Skeletal muscle tissue (tissue), 4 donors: ENCODE measurements around the gene MCM3. TPM values are rescaled to one million over a fixed set of nuclear protein-coding genes. Genes with fewer than 3 reads are reported as not detected.
A peak's percentile ranks its signal among the peaks of the same experiment; 100 is the strongest.

Experiments
- H3K27ac ChIP-seq: one replicate; pipeline ENCODE4 v1.7.0; 2013; ENCODE audit warnings: mild to moderate bottlenecking, low read depth, low read length, inconsistent platforms
- H3K27me3 ChIP-seq, 3 donors: one replicate each; pipeline ENCODE4 v1.7.0; 2013; ENCODE audit warnings: low read length in 3 of 3; ENCODE audit not compliant: control insufficient read depth in 3 of 3, insufficient read depth in 3 of 3
- H3K36me3 ChIP-seq, 3 donors: one replicate each; pipeline ENCODE4 v1.7.0; 2013; ENCODE audit warnings: low read length in 3 of 3; ENCODE audit not compliant: control insufficient read depth in 3 of 3, insufficient read depth in 3 of 3
- H3K4me1 ChIP-seq, 3 donors: one replicate each; pipeline ENCODE4 v1.7.0; 2013; ENCODE audit warnings: low read length in 3 of 3, mild to moderate bottlenecking in 3 of 3; ENCODE audit not compliant: control insufficient read depth in 3 of 3, insufficient read depth in 3 of 3
- H3K4me3 ChIP-seq, 3 donors: one replicate each; pipeline ENCODE4 v1.7.0; 2013; ENCODE audit warnings: low read length in 3 of 3
- H3K9ac ChIP-seq, 3 donors: one replicate each; pipeline ENCODE4 v1.7.0; 2013; ENCODE audit warnings: low read length in 3 of 3, mild to moderate bottlenecking in 3 of 3, moderate library complexity in 2 of 3, low read depth in 1 of 3
- H3K9me3 ChIP-seq, 3 donors: one replicate each; pipeline ENCODE4 v1.7.0; 2013; ENCODE audit warnings: low read length in 3 of 3; ENCODE audit not compliant: control insufficient read depth in 3 of 3
- total RNA-seq: library from RNA; depleted of rRNA; stranded (reverse); fragments of >200 nt; gene quantifications from one replicate; pipeline ENCODE4 v1.2.3, GENCODE V29; 2014
- donor health status: Osteomylitis.

Gene MCM3
- total RNA-seq, 1 donor from 2014 or later = 32.9 TPM

- Histone ChIP-seq H3K4me1 (no peaks in the 10 kb centered on the region), H3K27ac (no peak overlapping the region), H3K36me3 (no peaks in the 10 kb centered on the region), H3K4me3 (no peak overlapping the region), H3K9me3 (no peaks in the 10 kb centered on the region), H3K27me3 (no peaks in the 10 kb centered on the region), H3K9ac (no peak overlapping the region)
These were observed 33.5 kb upstream of the MCM3 start for GRCh38 chr6:52317841-52318581.

DNA sequence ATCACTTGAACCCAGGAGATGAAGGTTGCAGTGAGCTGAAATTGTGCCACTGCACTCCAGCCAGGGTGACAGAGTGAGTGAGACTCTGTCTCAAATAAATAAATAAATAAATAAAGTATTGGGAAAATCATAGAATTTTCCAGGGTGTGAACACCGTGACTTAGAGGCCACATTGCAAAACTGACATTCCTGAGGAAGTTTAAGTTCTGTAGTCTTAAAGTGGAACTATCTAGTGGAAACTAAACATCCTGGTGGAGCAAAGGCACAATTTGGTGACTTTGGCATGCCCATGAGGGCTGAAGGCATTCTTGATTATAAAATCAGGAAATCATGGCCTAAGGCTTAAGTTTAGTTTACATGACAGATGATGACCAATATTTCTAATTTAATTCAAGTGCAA is 32.7 kb upstream of the MCM3 start:
- no peak overlapping the region for H3K27ac ChIP-seq
- H3K4me1 ChIP-seq = no peaks in the 10 kb centered on the region
- H3K27me3 ChIP-seq = no peaks in the 10 kb centered on the region
- H3K9me3 ChIP-seq = no peaks in the 10 kb centered on the region
- H3K4me3 ChIP-seq = no peak overlapping the region
- H3K36me3 ChIP-seq = no peaks in the 10 kb centered on the region
- H3K9ac ChIP-seq = no peak overlapping the region

DNA sequence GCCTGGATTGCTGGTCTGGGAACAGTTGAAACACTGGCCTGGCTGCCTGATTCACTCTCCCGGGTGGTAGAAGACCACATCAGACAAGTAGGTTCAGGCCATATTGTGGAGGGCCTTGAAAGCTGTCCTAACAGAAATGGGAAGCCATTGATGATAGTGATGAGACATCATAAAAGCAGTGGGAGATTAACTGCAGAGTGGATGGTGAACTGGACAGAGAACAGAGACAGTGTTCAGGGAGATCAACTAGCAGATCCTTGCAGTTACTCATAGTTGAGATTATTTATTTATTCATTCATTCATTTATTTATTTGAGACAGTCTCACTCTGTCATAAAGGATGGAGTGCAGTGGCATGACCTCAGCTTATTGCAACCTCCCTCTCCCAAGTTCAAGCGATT is 30.2 kb upstream of the MCM3 start:
- Histone ChIP-seq H3K4me1 (no peaks in the 10 kb centered on the region), H3K36me3 (no peaks in the 10 kb centered on the region), H3K4me3 (no peak overlapping the region), H3K9ac (no peak overlapping the region), H3K27me3 (no peaks in the 10 kb centered on the region), H3K9me3 (no peaks in the 10 kb centered on the region), H3K27ac (no peak overlapping the region)

DNA sequence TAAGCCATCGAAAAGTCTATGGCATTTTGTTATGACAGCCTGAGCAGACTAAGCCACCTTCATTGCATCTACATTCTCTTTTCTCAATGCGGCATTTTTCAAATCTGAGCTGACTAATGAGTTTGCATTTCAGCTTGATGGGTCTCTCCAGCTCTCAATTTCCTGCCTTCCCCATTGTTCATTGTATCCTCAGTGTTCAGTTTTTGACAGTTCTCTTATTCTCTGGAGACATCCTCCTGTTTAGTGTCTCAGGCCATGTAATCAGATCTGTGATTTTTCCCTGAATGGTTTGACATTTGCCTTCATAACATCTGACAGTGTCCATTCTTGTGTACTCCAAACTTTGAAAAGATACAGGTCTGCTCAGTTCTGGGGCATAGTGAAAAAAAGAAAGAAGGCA is 27.9 kb upstream of the MCM3 start:
- H3K27me3 ChIP-seq = no peaks in the 10 kb centered on the region
- H3K9me3 ChIP-seq = no peaks in the 10 kb centered on the region
- no peaks in the 10 kb centered on the region for H3K36me3 ChIP-seq
- no peak overlapping the region for H3K27ac ChIP-seq
- H3K4me3 ChIP-seq = no peak overlapping the region
- no peak overlapping the region for H3K9ac ChIP-seq
- H3K4me1 ChIP-seq = no peaks in the 10 kb centered on the region

GRCh38 chr6:52310932-52311331 is 26.4 kb upstream of the MCM3 start:
- Histone ChIP-seq H3K36me3 (no peaks in the 10 kb centered on the region), H3K27ac (no peak overlapping the region), H3K9ac (no peak overlapping the region), H3K27me3 (no peaks in the 10 kb centered on the region), H3K4me3 (no peak overlapping the region), H3K4me1 (no peaks in the 10 kb centered on the region), H3K9me3 (no peaks in the 10 kb centered on the region)

- Histone ChIP-seq H3K9me3 (no peaks in the 10 kb centered on the region), H3K4me3 (no peak overlapping the region), H3K27ac (no peak overlapping the region), H3K36me3 (no peaks in the 10 kb centered on the region), H3K9ac (no peak overlapping the region), H3K27me3 (no peaks in the 10 kb centered on the region), H3K4me1 (peaks cover 3 to 7% (median 5%) of the 10 kb centered on the region in 3 donors)
These were observed 23.4 kb upstream of the MCM3 start for GRCh38 chr6:52307900-52308372.

DNA sequence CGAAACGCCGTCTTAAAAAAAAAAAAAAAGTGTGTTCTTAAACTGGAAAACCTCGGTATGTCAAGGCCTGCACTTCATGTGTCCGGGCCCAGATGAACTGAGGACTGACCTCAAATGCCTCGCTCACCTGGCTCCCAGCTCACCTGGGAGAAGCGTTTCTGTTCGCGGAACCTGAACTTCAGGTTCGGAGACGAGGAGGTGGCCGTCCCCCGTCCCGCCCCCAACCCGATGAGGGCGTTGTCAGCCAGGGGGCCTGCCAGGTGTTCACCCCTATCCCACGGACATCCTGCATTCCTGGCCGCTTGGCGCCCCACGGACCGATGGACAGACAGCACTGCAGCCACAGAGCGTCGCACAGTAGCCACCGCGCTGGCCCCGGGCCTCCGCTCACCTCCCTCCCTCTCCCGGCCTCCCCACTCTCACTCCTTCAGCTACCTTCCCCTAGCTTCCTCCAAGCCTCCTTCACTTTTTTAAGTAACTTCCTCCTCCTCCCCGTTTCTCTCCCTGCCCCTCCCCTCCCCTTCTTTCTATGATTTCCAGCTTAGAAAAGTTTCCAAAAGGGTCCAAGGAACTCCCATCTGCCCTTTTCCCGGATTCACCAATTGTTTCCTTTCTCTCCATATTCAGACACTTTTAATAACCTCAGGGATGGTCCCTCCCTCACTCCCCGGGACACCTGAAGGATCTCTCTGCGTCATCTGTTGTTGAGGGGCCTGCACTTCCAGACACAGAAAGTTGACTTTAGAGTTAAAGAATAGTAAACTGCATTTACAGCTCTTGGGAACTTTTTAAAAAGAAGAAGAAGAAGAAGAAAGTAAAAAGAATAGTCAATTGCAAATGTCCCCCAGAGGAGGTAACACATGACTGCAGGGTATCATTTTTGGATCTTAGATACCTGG is 22.7 kb upstream of the MCM3 start:
- no peak overlapping the region for H3K27ac ChIP-seq
- no peaks in the 10 kb centered on the region for H3K27me3 ChIP-seq
- H3K4me1 ChIP-seq = peaks cover 3 to 7% (median 5%) of the 10 kb centered on the region in 3 donors

GRCh38 chr6:52305948-52306767 is 21.6 kb upstream of the MCM3 start:
- Histone ChIP-seq H3K36me3 (no peaks in the 10 kb centered on the region), H3K27ac (no peak overlapping the region), H3K4me3 (no peak overlapping the region), H3K27me3 (no peaks in the 10 kb centered on the region), H3K4me1 (peaks cover 3 to 7% (median 5%) of the 10 kb centered on the region in 3 donors), H3K9me3 (no peaks in the 10 kb centered on the region), H3K9ac (no peak overlapping the region)

More for the DNA sequence above, 22.7 kb upstream of the MCM3 start:
- no peak overlapping the region for H3K9ac ChIP-seq
- H3K4me3 ChIP-seq = no peak overlapping the region
- no peaks in the 10 kb centered on the region for H3K9me3 ChIP-seq
- no peaks in the 10 kb centered on the region for H3K36me3 ChIP-seq

DNA sequence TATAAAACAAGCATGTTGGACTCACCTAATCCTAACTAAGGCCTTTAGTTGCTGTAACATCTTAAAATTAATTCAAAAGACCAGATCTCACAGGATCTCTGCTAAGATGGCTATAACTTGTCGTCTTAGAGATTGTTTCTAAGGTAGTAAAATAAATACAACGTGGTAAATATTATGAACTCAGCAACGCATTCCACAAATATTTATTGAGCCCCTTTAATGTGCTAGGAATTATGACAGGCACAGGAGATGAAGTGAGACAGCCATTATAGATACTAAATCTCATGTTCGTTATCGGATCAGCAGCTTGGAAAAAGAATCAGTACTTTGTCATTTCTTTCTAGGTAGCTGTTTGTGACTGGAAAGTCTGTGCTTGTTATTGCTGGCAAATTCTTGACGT is 20.9 kb upstream of the MCM3 start:
- H3K4me1 ChIP-seq = peaks cover 3 to 7% (median 5%) of the 10 kb centered on the region in 3 donors

More for the DNA sequence above, 20.9 kb upstream of the MCM3 start:
- peak overlapping the region in 1 of 3 donors; percentile 30 for H3K4me3 ChIP-seq
- H3K27ac ChIP-seq = peak overlapping the region; percentile 57
- H3K9ac ChIP-seq = peak overlapping the region in 2 of 3 donors; percentile 3 to 17
- H3K9me3 ChIP-seq = no peaks in the 10 kb centered on the region
- no peaks in the 10 kb centered on the region for H3K27me3 ChIP-seq
- H3K36me3 ChIP-seq = no peaks in the 10 kb centered on the region
